GM10266 (cell line): ENCODE measurements around the gene SSUH2.
A peak's percentile ranks its signal among the peaks of the same experiment; 100 is the strongest.

Experiments used
- DNase-seq: peaks from one replicate; pipeline ENCODE4 v3.0.0; 2012; ENCODE audit errors: extremely low spot score
- TF ChIP-seq, protein P1 (sequence below): IDR thresholded peaks from 2 replicates; pipeline ENCODE4 v1.5.1; 2012; ENCODE audit warnings: mild to moderate bottlenecking, low read depth; ENCODE audit not compliant: control insufficient read depth, insufficient read depth; ENCODE audit errors: missing control alignments

SSUH2 gene

GRCh38 chr3:8608791-8609467 is 35.7 kb downstream of the SSUH2 start:
- TF ChIP-seq, protein P1, sequence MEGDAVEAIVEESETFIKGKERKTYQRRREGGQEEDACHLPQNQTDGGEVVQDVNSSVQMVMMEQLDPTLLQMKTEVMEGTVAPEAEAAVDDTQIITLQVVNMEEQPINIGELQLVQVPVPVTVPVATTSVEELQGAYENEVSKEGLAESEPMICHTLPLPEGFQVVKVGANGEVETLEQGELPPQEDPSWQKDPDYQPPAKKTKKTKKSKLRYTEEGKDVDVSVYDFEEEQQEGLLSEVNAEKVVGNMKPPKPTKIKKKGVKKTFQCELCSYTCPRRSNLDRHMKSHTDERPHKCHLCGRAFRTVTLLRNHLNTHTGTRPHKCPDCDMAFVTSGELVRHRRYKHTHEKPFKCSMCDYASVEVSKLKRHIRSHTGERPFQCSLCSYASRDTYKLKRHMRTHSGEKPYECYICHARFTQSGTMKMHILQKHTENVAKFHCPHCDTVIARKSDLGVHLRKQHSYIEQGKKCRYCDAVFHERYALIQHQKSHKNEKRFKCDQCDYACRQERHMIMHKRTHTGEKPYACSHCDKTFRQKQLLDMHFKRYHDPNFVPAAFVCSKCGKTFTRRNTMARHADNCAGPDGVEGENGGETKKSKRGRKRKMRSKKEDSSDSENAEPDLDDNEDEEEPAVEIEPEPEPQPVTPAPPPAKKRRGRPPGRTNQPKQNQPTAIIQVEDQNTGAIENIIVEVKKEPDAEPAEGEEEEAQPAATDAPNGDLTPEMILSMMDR = no peak
- DNase-seq = no peak

DNA sequence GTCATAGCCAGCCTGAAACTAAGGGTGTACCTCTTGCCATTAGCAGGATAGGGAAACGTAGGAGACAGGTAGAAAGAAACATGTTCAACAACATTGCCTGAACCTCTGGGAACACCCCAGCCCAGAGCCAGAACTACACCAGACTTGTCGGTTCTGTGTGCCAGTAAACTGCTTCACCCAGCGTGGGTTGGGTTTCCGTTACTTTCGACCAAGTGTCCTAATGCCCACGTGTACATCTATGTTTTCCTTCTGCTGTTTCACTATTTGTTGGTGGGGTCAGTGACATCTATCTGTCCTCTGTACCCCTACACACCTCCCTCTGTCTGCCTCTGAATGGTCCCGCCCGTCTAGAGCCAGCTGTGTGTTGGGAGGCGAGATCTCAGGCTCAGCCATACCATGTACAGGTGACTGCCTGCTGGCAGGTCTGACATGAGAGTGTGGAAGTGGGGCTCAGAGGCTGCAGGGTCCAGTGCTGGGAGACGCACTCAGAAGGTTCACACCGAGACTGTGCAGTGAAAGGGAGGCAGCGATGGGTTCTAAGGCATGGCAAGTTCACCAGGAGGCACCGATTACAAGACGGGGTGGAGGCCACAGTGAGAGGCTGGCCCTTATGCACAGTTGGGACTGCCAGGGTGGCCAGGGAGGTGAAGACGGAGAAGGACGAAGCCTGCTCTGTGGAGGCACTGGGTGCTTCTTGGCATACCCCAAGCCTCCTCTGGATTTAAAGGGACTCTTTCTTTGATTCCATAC is 36.4 kb downstream of the SSUH2 start:
- TF ChIP-seq, protein P1 = no peak

GRCh38 chr3:8607234-8608040 is 37.2 kb downstream of the SSUH2 start:
- TF ChIP-seq, protein P1 = peak; percentile 35
- DNase-seq = no peak

More for the DNA sequence above, 36.4 kb downstream of the SSUH2 start:
- DNase-seq = no peak

DNA sequence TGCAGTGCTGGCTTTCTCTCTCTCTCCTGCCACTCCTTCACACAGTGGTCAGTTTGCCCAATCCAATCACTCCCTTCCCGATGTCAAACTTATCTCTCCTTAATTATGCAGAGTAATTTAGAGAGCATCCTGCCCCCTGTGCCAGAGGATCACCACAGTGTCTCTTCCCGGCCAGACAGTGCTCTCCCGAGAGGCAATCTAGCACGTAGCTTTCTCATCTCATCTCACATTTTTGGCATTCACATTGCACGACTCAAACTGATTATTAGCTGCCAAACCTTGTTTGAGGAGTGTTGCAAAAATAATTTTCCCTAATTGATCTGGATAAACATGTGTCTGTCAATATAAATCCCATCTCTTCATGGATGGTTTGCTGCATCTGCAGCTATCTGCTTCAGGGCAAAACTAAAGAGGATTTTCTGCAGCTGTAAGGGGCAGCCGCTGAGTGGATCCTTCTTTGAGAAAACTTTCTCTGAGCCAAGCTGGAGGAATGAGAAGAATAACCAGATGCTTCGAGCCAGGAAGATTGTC is 37.8 kb downstream of the SSUH2 start:
- DNase-seq = no peak
- TF ChIP-seq, protein P1 = no peak

GRCh38 chr3:8604988-8605387 is 39.6 kb downstream of the SSUH2 start:
- DNase-seq = no peak
- TF ChIP-seq, protein P1 = no peak

GRCh38 chr3:8604006-8604405 is 40.6 kb downstream of the SSUH2 start:
- no peak for DNase-seq
- TF ChIP-seq, protein P1 = no peak
